Parathyroid adenoma (tissue), 2 donors: ENCODE measurements around the gene CHRD.

Experiments
- H2AFZ ChIP-seq: fragments of 300-600 bp; sonication (generic); one replicate; pipeline ENCODE4 v1.7.0; 2017; ENCODE audit warnings: antibody characterized with exemption, mild to moderate bottlenecking
- H3K27ac ChIP-seq: fragments of 300-600 bp; sonication (generic); one replicate; pipeline ENCODE4 v1.7.0; 2017
- H3K27me3 ChIP-seq: fragments of 300-600 bp; sonication (generic); one replicate; pipeline ENCODE4 v1.7.0; 2017; ENCODE audit warnings: low read length; ENCODE audit not compliant: control insufficient read depth, insufficient read depth
- H3K36me3 ChIP-seq: fragments of 300-600 bp; sonication (generic); one replicate; pipeline ENCODE4 v1.7.0; 2017; ENCODE audit warnings: low read length; ENCODE audit not compliant: control insufficient read depth, insufficient read depth
- H3K4me1 ChIP-seq: fragments of 300-600 bp; sonication (generic); one replicate; pipeline ENCODE4 v1.7.0; 2017; ENCODE audit warnings: control low read depth
- H3K4me2 ChIP-seq: fragments of 300-600 bp; sonication (generic); one replicate; pipeline ENCODE4 v1.7.0; 2017; ENCODE audit warnings: low read length
- H3K4me3 ChIP-seq: fragments of 300-600 bp; sonication (generic); one replicate; pipeline ENCODE4 v1.7.0; 2017; ENCODE audit warnings: low read depth, low read length
- H3K79me2 ChIP-seq: fragments of 300-600 bp; sonication (generic); one replicate; pipeline ENCODE4 v1.7.0; 2017; ENCODE audit warnings: control low read depth
- H3K9ac ChIP-seq: fragments of 300-600 bp; sonication (generic); one replicate; pipeline ENCODE4 v1.7.0; 2017; ENCODE audit warnings: mild to moderate bottlenecking
- H3K9me3 ChIP-seq: fragments of 300-600 bp; sonication (generic); one replicate; pipeline ENCODE4 v1.7.0; 2017; ENCODE audit warnings: low read length; ENCODE audit not compliant: control insufficient read depth
- CTCF ChIP-seq: fragments of 300-600 bp; sonication (generic); IDR thresholded peaks from one replicate; pipeline ENCODE4 v1.7.0; 2017; ENCODE audit warnings: antibody characterized with exemption, mild to moderate bottlenecking
- donor health status: primary hyperparathyroidism.

The CHRD gene

DNA sequence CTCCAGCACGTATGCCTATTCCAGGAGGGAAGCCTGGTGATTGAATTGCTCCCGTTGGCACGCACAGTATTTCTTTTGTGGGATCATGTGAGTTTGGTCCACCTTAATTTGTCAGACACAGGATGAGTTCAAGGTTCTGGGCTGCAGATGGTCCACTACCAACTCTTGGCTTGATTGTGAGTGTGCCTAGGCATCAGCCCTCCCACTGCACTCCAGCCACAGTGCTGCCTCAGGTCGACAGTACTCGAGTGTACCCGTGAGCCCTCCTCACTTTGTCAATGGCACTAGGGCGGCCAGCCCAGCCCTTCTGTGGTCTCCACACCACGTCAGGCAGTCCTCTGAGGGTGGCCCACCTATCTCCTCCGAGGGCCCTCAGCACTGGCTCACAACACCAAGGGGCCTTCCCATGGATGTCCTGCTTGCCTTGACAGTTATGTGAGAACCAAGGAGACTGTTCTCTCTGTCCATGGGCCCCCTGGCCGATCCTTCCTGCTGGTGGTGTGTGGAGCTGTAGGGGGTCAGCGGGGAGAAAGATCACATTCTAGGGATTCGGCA, 30.2 kb downstream of the CHRD start:
- H3K9ac ChIP-seq = no peak overlapping the region
- no peak overlapping the region for H3K27ac ChIP-seq
- no peak overlapping the region for H3K4me2 ChIP-seq
- no peaks in the 10 kb centered on the region for H3K27me3 ChIP-seq
- H3K36me3 ChIP-seq = no peaks in the 10 kb centered on the region
- H3K4me3 ChIP-seq = no peak overlapping the region
- TF ChIP-seq CTCF = no peak
- no peak overlapping the region for H2AFZ ChIP-seq
- H3K79me2 ChIP-seq = no peaks in the 10 kb centered on the region
- no peaks in the 10 kb centered on the region for H3K4me1 ChIP-seq
- H3K9me3 ChIP-seq = no peaks in the 10 kb centered on the region

DNA sequence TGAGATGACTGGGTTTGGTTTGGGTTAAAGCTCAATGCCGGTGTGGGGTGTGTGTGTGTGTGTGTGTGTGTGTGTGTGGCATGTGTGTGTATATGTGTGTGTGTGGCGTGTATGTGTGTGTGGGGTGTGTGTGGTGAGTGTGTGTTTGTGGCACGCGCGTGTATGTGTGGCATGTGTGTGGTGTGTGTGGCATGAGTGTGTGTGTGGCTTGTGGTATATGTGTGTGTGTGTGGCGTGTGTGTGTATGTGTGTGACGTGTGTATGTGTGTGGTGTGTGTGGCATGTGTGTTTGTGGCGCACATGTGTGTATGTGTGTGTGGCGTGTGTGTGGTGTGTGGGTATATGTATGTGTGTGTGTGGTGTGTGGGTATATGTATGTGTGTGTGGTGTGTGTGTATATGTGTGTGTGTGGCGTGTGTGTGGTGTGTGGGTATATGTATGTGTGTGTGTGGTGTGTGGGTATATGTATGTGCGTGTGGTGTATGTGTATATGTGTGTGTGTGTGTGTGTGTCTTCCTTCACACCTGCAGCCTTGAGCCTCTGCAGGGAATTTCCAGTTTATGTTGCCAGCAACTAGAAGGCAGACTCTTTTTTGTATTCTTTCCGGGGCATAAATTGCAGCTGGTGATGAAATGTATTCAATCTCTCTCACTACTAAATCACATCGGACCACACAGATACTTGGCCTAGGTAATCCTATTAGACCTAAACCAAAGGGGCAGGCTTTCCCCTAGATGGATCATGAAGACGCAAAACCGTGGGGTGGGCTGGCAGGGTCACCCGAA, 34.8 kb downstream of the CHRD start:
- H3K27ac ChIP-seq = no peak overlapping the region
- no peaks in the 10 kb centered on the region for H3K36me3 ChIP-seq
- no peak for TF ChIP-seq CTCF
- no peak overlapping the region for H3K4me2 ChIP-seq
- H3K27me3 ChIP-seq = no peaks in the 10 kb centered on the region
- no peak overlapping the region for H3K9ac ChIP-seq
- H3K79me2 ChIP-seq = no peaks in the 10 kb centered on the region
- no peaks in the 10 kb centered on the region for H3K9me3 ChIP-seq
- H2AFZ ChIP-seq = no peak overlapping the region
- H3K4me1 ChIP-seq = no peaks in the 10 kb centered on the region
- H3K4me3 ChIP-seq = no peak overlapping the region

- H2AFZ ChIP-seq = no peak overlapping the region
- no peak overlapping the region for H3K4me3 ChIP-seq
- H3K9ac ChIP-seq = no peak overlapping the region
- H3K27me3 ChIP-seq = no peaks in the 10 kb centered on the region
- H3K79me2 ChIP-seq = no peaks in the 10 kb centered on the region
- H3K36me3 ChIP-seq = no peaks in the 10 kb centered on the region
- no peak overlapping the region for H3K4me2 ChIP-seq
- TF ChIP-seq CTCF = no peak
- H3K9me3 ChIP-seq = no peaks in the 10 kb centered on the region
- no peaks in the 10 kb centered on the region for H3K4me1 ChIP-seq
- H3K27ac ChIP-seq = no peak overlapping the region
Observed at GRCh38 chr3:184415203-184415490, 35.3 kb downstream of the CHRD start.

DNA sequence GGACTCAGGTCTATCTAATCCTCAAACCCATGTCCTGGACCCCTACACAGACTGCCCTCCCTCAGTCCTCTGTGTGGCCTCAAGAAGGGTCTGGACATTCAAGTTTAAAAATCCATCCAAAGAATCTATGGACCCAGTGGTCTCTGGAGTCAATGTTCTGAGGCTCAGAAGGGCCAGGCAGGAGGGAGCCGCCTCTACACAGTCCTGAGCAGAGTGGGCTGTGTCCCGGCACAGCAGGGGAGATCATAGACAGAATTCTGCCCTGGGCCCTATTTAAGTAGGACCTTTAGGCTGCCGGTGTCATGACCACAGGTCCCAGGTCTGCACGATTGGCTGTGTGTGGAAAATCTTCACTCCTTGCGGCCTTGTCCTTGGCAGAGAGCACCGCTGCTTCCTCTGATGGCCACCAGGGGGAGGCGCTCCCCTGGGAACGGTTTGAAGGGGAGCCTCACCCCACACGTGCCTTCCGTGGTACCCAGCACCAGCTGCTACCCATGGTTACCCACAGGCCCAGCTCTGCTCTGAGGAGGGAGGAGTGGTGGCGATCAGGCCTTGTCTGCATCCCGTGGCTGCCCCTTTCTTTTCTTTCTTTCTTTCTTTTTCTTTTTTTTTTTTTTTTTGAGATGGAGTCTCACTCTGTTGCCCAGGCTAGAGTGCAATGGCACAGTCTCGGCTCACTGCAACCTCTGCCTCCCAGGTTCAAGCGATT, 37.9 kb downstream of the CHRD start:
- Histone ChIP-seq H2AFZ (peak overlapping the region; percentile 33), H3K9ac (no peak overlapping the region), H3K27me3 (no peaks in the 10 kb centered on the region), H3K79me2 (no peaks in the 10 kb centered on the region), H3K9me3 (no peaks in the 10 kb centered on the region), H3K4me3 (no peak overlapping the region), H3K27ac (no peak overlapping the region), H3K36me3 (no peaks in the 10 kb centered on the region), H3K4me2 (no peak overlapping the region), H3K4me1 (no peaks in the 10 kb centered on the region)
- peak; percentile 88 for TF ChIP-seq CTCF
